ENCODE measurements around the gene NOX3. TPM values are rescaled to one million over a fixed set of nuclear protein-coding genes. Genes with fewer than 3 reads are reported as not detected.

The NOX3 gene
- total RNA-seq, 1 experiment from 2014 or later, result not detected

- DNase-seq (ENCODE audit: low read depth), result no peak
These were observed 18.5 kb downstream of the NOX3 start for GRCh38 chr6:155436981-155437749.

- DNase-seq (ENCODE audit: low read depth), result no peak
These were observed 20.7 kb downstream of the NOX3 start for GRCh38 chr6:155434829-155435423.

DNA sequence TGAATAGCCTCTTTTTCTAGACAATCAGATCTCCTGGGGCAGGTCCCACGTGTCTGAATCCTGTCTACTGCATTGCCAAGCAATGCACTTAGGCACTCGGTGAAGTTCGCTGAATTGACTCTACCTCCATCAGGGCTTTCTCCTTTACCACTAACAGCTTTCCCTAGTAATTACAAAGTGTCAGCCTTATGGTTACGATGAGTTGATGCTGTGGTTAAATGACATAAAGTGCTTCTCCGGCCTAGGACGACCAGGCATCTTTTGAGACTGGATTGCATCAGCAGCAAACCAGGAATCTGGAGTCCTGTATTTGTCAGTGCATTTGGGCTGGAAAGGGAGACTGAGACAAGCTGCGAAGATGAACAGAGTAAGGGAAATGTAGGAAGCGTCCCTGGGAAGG lies 21.5 kb downstream of the NOX3 start:
- no peak for DNase-seq (ENCODE audit: low read depth)

GRCh38 chr6:155432293-155432692 lies 23.3 kb downstream of the NOX3 start:
- no peak for DNase-seq (ENCODE audit: low read depth)

GRCh38 chr6:155429321-155429893 lies 26.2 kb downstream of the NOX3 start:
- DNase-seq (ENCODE audit: low read depth), result no peak

DNA sequence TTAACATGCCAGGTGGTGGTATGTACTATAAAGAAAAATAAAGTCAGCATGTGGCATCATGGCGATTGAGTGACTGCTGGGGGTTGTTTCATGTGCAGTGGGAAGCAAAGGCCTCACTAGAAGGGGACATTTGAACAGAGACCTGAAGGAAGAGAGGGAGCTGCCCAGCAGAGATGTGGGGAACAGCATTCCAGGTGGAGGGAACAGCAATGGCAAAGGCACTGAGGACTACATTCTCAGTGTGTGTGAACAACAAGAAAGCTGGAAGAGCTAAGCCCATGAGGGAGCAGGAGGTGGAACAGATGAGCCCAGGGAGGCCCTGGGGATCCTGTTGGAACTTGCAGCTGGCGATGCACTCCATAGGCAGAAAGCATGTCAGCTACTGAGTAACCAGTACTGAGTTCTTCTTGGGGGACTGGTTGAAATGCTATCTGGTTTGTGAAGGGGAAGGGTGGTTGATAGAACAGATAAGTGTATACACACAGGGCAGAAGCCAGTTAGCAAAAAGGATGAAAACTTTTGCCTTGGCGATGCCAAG lies 29.2 kb downstream of the NOX3 start:
- no peak for DNase-seq (ENCODE audit: low read depth)

DNA sequence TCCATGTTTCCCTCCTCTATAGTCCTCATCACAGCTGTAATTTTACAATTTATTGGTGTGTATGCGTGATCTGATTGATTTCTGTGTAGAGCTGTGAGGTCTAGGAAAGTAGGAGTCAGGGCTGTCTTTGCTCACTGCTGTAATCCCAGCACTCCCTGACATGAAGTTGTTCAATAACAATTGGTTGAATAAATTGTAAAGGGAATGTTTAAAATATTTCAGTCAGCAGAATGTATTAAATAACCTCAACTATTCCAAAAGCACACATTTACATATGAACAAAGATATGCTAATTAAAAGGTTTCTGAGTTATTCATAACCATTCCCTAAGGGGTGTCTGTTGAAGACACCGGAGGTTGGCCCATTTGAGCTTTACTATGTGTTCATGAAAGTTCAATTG lies 31.5 kb downstream of the NOX3 start:
- no peak for DNase-seq (ENCODE audit: low read depth)

DNA sequence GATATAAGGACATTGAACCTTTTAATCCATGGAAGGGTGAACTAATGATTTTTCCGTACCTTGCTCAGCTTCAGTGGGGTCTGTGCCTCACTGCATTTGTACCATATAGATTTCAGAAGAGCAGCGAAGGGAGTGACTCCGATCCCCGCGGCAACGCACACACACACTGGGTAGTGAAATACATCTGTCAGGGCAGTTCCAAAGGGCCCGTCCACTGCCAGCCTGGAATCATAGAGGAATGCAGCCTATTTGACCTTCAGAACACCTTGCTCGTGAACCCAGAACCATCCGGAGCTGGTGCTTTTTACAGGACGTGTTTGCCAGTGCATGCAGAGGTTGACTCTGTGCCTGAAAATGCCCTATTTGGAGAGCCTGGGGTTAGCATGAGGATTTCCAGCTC lies 33.0 kb downstream of the NOX3 start:
- no peak for DNase-seq (ENCODE audit: low read depth)

DNA sequence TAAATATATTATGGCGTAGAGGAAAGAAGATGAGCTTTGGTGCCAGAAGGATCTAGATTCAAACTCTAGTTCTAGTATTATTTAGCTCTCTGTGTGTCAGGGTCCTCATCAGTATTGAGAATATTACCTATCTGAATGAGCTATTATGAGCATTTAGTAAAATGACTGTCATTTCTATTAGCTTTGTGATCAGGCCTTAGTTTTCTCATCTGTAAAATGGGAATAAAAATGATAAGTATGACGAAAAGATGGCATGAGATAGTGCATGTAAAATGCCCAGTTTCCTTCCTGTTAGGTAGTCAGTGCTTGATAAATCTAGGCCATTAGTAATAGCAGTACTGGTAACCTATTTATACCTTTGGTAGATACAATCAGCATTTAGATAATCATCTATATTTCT lies 35.1 kb downstream of the NOX3 start:
- no peak for DNase-seq (ENCODE audit: low read depth)

DNA sequence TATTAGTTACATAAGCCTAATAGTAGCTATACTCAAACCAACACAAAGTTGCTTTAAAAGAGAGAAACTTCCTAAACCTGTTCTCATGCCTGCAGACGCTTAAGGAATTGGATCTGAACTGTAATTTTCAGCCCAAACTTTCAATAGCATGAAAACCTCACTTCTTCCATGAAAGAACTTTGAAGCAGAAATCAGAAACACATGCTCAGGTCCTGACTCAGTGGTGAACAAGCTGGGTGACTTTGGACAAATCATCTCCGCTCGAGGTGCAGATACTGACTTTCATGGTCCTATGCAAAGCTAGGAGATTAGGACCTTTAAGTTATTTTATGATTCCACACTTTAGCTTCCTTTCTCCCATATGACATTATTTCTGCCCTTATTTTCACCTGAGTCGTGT lies 36.5 kb downstream of the NOX3 start:
- DNase-seq (ENCODE audit: low read depth), result no peak

GRCh38 chr6:155418017-155418761 lies 37.5 kb downstream of the NOX3 start:
- peak; percentile 69 for DNase-seq (ENCODE audit: low read depth)

DNA sequence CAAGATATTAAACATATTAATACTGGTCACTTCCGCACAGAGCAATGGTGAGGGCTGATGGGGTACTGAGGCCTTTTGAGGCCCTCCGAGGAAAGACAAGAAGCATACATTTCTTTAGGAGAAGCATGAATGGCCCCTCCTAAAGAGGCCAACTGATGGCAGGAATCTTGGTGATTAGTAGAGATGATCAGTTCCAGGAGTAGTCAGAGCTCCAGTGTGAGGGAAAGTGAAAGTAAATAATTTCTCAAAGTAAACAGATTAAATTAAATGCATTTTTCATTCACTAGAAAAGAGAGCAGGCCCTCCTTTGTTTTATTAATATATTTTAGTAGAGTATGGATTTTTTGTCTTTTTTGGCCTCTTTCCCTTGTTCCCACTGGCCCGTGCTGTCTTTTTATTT lies 38.2 kb downstream of the NOX3 start:
- no peak for DNase-seq (ENCODE audit: low read depth)

DNA sequence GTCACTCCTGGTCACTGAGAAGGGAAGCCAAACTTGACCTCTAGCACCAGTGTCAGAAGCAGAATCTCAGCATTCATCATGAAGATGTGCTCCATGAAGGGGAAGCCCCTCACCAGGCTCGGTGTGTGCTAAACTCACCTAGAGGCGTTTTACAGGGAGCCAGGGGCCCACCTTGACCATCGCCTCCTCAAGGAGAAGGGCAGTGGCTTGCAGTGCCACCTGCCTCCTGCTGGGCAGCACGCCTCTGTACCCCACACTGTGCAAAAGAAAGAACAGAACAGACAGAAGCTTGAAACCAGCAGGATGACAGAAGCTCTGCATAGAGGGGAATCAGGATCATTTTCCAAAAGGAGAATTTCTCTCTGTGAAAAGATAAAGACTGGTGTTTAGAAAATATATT lies 39.7 kb downstream of the NOX3 start:
- no peak for DNase-seq (ENCODE audit: low read depth)

GRCh38 chr6:155414049-155414448 lies 41.6 kb downstream of the NOX3 start:
- no peak for DNase-seq (ENCODE audit: low read depth)

DNA sequence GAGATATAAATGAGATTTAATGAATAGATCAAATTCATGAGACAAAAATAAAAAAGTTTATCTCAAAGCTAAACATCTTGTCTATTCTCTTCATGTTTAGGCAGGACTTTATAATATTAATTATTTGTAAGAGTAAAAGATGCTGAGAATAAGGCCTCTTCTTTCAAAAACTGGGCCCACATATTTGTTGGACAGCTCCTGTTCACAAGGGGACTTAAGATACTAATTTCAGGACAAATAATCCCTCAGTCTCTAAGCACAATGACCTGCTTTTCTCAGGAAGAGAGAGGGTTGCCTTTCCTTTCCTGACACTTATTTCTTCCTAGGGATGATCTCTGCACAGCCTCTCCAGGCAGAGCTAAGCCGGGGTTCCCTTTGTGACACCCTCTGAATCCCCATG lies 43.3 kb downstream of the NOX3 start:
- no peak for DNase-seq (ENCODE audit: low read depth)

GRCh38 chr6:155411154-155412052 lies 44.2 kb downstream of the NOX3 start:
- DNase-seq (ENCODE audit: low read depth), result no peak

- DNase-seq (ENCODE audit: low read depth), result no peak
These were observed 46.2 kb downstream of the NOX3 start for GRCh38 chr6:155409391-155409790.

DNA sequence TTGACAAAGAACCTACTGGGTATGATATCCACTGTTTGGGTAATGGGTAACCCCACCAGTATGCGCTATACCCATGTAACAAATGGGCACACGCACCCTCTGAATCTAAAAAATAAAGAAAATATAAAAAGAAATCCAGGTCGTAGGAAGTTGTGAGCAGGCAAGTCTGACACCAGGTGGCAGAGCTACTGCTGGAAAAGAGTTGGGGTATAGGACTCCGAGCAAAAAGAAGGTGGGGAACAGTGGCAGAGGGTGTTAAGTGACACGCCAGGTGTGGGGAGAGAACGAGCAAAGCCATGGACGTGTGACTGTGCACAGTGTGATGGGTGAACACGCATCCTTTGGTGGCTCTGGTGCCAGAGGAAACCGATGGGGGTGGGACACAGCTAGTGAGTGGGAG lies 46.7 kb downstream of the NOX3 start:
- no peak for DNase-seq (ENCODE audit: low read depth)

GRCh38 chr6:155408231-155408630 lies 47.4 kb downstream of the NOX3 start:
- no peak for DNase-seq (ENCODE audit: low read depth)

GRCh38 chr6:155406801-155407200 lies 48.8 kb downstream of the NOX3 start:
- no peak for DNase-seq (ENCODE audit: low read depth)

GRCh38 chr6:155404937-155405336 lies 50.7 kb downstream of the NOX3 start:
- no peak for DNase-seq (ENCODE audit: low read depth)

Data from Daoy (cell line).